Superior temporal gyrus (tissue), 1 donor: ENCODE measurements around the gene LRRC47.

Experiments
- DNase-seq: peaks from one replicate; pipeline ENCODE4 v3.0.0-alpha.2; 2016; ENCODE audit errors: extremely low spot score

The LRRC47 gene

DNA sequence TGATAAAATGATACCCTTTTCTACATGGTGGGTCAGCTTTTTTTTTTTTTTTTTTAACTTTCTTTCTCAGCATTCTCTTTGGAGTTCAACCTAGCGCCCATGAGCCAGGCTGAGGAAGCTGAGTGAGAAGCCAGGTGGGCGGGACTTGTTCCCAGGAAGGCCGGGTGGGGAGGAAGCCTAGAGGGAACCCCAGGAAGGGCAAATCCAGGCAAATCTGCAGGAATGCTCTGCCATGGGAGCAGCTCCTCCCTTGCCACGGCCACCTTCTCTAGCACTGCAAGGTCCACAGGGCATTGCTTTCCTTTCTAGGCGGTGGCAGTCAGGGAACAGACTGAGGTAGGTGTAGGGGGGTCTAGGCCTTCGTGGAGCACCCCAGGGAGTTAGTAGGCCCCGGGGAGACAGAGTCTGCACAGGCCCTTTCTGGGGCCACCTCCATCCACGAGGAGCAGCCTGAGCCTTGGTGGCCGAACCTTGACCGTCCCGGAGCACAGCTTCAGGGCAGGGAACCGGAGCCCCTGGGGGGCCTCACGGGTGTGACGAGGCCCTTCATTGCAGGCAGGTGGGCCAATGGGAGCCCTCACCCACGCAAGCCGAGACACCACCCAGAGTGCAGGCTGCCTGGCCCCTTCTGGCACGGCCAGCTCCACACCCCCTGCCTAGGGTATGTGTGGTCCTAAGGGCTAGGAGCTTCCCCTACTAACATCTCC is 62.3 kb downstream of the LRRC47 start:
- DNase-seq: no peak

DNA sequence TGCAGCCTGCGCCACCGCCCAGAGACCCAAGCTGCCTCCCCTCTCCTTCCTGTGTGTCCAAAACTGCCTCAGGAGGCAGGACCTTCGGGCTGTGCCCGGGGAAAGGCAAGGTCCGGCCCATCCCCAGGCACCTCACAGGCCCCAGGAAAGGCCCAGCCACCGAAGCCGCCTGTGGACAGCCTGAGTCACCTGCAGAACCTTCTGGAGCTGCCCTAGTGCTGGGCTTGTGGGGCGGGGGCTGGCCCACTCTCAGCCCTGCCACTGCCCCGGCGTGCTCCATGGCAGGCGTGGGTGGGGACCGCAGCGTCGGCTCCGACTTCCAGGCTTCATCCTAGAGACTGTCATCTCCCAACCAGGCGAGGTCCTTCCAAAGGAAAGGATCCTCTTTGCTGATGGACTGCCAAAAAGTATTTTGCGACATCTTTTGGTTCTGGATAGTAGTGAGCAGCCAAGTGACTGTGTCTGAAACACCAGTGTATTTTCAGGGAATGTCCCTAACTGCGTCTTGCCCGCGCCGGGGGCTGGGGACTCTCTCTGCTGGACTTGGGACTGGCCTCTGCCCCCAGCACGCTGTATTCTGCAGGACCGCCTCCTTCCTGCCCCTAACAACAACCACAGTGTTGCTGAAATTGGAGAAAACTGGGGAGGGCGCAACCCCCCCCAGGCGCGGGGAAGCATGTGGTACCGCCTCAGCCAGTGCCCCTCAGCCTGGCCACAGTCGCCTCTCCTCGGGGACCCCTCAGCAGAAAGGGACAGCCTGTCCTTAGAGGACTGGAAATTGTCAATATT is 63.0 kb downstream of the LRRC47 start:
- DNase-seq: no peak

DNA sequence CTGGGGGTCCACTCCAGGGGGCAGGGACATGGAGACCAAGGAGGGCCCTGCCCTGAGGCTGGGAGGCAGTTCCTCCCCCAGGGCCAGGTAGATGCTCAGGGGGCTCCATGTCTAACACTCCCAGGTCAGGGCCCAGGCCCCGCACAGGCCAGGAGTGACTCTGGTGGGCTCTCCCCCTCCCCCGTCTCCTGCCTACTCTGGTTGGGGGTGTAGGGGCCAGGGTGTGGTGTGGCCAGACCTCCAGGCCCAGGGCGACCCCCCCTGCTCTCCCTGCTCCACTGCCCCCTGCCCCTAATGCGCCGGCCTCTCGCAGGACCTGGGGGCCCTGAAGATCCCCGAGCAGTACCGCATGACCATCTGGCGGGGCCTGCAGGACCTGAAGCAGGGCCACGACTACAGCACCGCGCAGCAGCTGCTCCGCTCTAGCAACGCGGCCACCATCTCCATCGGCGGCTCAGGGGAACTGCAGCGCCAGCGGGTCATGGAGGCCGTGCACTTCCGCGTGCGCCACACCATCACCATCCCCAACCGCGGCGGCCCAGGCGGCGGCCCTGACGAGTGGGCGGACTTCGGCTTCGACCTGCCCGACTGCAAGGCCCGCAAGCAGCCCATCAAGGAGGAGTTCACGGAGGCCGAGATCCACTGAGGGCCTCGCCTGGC is 63.7 kb downstream of the LRRC47 start:
- DNase-seq: no peak

DNA sequence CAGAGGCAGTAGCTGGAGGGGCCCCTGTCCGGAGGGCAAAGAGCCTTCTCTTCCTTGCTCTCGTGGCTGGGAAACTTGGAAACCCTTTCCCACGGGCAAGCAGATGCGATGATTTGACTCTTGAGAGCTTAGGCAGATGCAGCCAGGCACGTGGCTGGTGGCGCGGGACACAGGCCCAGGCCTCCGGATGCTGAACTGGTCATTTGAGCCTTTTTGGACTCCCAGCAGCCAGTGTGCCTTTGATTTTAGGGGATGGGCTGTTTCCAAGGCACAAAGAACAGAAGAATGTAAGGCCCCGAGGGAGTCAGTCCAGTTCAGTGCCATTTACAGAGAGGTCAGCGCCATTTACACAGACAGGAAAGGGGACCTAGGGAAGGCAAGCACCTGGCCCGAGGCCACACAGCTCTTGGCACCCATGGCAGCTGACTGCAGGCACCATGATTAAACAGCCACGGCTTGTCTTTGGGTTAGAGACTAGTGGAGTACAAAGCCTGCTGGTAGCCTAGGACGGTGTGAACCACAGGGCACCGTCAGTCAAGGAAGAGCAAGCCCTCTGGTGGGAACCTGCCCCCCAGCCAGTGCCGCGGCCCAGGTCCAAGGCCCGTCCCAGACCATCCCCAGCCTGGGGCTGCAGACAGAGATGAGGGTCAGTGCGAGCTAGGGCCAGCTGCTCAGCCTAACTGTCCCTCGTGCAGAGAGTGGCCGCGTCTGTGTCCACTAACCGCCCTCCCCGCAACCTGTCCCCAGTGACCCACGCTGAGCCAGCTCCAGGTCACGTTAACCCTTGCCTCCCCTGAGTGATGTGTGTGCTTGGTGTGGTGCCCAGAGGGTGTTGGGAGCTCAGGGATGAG is 64.5 kb downstream of the LRRC47 start:
- DNase-seq: no peak

DNA sequence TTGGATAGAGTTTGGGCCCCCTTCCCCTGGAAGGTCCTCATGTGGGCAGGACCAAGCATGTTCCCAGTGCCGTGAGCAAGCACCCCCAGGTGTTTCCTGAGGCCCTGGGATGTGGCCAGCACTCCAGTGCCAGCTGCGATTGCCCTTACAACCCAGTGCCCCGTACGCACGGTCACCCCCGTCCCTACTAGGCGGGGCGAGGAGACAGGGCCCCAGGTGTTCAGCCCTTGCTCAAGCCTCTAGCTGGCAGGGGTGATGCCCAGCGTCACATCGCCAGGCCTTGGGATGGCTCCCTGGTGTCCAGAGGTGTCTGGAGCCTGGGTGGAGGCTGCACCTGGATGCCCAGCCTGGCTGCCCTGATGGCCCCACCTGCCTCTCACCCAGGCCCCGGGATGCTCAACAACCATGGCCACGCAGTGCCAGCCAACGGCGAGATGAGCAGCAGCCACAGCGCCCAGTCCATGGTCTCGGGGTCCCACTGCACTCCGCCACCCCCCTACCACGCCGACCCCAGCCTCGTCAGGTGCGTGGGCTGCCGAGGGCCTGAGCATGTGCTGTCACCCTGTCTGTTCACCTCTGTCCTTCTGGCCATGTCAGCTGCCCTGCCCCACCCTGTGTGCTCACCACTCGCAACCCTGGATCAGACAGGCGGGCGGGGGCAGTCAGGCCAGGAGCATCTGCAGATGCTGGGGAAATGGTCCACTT is 65.6 kb downstream of the LRRC47 start:
- no peak for DNase-seq

DNA sequence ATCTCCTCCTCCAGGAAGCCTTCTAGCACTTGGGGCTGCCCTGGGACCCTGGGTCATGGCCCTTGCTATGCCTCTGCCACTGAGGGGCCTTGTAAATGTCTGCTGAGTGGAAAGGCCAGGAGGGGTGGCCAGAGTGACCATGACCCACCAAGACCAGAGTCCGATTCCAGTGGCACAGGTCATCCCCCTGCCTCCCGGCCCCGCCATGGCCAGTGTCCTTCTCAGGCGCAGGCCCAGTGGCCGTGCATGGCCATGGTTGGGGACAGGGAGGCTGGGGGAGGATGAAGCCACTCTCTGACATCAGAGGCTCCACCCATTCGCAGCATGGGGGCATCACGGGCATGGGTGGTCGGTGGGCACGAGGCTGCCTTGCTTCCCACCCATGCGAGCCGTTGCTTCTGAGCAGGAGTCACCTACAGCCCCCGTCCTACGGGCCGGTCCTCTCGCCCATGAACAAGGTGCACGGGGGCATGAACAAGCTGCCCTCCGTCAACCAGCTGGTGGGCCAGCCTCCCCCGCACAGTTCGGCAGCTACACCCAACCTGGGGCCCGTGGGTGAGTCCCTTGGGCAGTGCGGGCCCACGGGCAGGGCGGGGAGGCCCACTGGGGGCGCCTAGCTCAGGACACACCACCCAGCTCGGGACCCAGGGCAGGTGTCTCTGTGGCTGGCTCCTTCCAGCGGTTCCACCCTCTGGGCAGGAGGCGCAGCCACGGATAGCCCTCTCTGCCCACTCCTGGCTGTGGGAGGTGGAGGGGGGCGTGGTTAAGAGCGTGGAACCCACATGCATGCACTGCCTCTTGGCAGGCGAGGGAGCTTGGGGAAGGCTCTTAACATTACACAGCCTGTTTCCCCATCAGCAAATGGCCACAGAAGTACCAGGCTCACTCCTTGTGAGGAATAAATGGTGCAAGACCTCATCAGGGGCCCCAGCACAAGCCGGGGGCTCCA is 66.4 kb downstream of the LRRC47 start:
- DNase-seq: no peak
